Right cardiac atrium (tissue), 5 donors: ENCODE data around the gene IFIT1. TPM values are rescaled to one million over a fixed set of nuclear protein-coding genes. Genes with fewer than 3 reads are reported as not detected.

Experiments
- ATAC-seq, 2 donors: fragments of 200-7000 bp; cut with Tn5 transposase; one replicate each; pipeline versions ENCODE4 v1.8.0 to v1.9.1; 2020; ENCODE audit warnings: moderate library complexity in 2 of 2, mild to moderate bottlenecking in 1 of 2
- DNase-seq, 3 donors: peaks; one replicate each; pipeline ENCODE4 v3.0.0-alpha.2; 2020
- H3K27ac ChIP-seq: one replicate; pipeline ENCODE4 v1.5.1; 2013; ENCODE audit warnings: mild to moderate bottlenecking, low read length, control low read depth, moderate library complexity
- H3K27me3 ChIP-seq: one replicate; pipeline ENCODE4 v1.6.1; 2013; ENCODE audit not compliant: control insufficient read depth, insufficient read depth
- H3K4me1 ChIP-seq: one replicate; pipeline ENCODE4 v1.6.1; 2013; ENCODE audit warnings: low read length; ENCODE audit not compliant: control insufficient read depth, insufficient read depth
- H3K4me3 ChIP-seq: one replicate; pipeline ENCODE4 v1.5.1; 2013; ENCODE audit warnings: low read length, control low read depth
- H3K9me3 ChIP-seq: one replicate; pipeline ENCODE4 v1.6.1; 2013; ENCODE audit warnings: low read length; ENCODE audit not compliant: control insufficient read depth
- WGBS: extraction: QIAGEN DNeasy Blood & Tissue Kit; methylation state at CpG from one replicate; pipeline ENCODE4 v1.1.7; 2013; 5-methylcytosine and 5-hydroxymethylcytosine counted together
- intact Hi-C, 4 donors: fragments of 100-400 bp; cut with DNase I; formaldehyde crosslinking; loops; one replicate each; pipeline versions ENCODE4 v1.11.0 to v1.14.0; 2022 to 2023
- polyA plus RNA-seq: library from polyadenylated mRNA; stranded (reverse); fragments of 200-250 nt; gene quantifications from one replicate; pipeline ENCODE4 v1.2.3, GENCODE V29; 2013
- total RNA-seq, 4 donors: library from RNA; stranded (reverse); fragmentation: NEBNext Ultra II Directional; extraction: Animal tissue kit (Norgen Biotek cat#: 25700); gene quantifications; one replicate each; pipeline ENCODE4 v1.2.1, GENCODE V29; 2021
- donor health status: healthy with polysubstance abuse.
- donor health status: DM: no; HTN: yes; CAD: no.
- donor health status: DM: no; HTN: no; CAD: no.
- donor health status: DM: no; HTN: yes; CAD: no; lungs with severe emphysema.
- donor health status: DM: yes; HTN: yes; CAD: no.

Gene IFIT1
- total and polyA plus RNA-seq, 5 donors, result 12.6 to 41.2 (median 29.6) TPM

- 52% methylated on average over 4 of the region's 4 CpGs for WGBS
- Histone ChIP-seq H3K27ac (peak overlapping the region; percentile 23), H3K4me1 (peaks cover 14% of the 10 kb centered on the region), H3K9me3 (no peaks in the 10 kb centered on the region), H3K27me3 (no peaks in the 10 kb centered on the region), H3K4me3 (no peak overlapping the region)
- ATAC-seq (peak in 1 of 2 donors; percentile 50), DNase-seq (no peak)
- intact Hi-C loops, result no loop called here
These were observed 24.9 kb upstream of the IFIT1 start for GRCh38 chr10:89367529-89367928.

- H3K9me3 ChIP-seq, result no peaks in the 10 kb centered on the region
- H3K27ac ChIP-seq, result peak overlapping the region; percentile 23
- no peaks in the 10 kb centered on the region for H3K27me3 ChIP-seq
- DNase-seq (no peak), ATAC-seq (no peak)
- H3K4me1 ChIP-seq, result peaks cover 12% of the 10 kb centered on the region
- 73% methylated on average over 1 of the region's 1 CpG for WGBS
- intact Hi-C loops, result no loop called here
- H3K4me3 ChIP-seq, result no peak overlapping the region
These were observed 24.3 kb upstream of the IFIT1 start for GRCh38 chr10:89368129-89368528.

- intact Hi-C loops, result loop anchor here in 2 of 4 donors (5.0 to 10.0 kb wide), 2 partner anchors 112 to 115 kb away; partner anchors contain the start of gene LIPA (in 1 of the 2)
- DNase-seq, result no peak
- peak overlapping the region; percentile 6 for H3K27ac ChIP-seq
- WGBS, result 49% methylated on average over 5 of the region's 5 CpGs
- H3K4me1 ChIP-seq, result peaks cover 10% of the 10 kb centered on the region
- H3K9me3 ChIP-seq, result no peaks in the 10 kb centered on the region
- no peak overlapping the region for H3K4me3 ChIP-seq
- peak; percentile 38 to 55 for ATAC-seq
- H3K27me3 ChIP-seq, result no peaks in the 10 kb centered on the region
These were observed 23.0 kb upstream of the IFIT1 start for GRCh38 chr10:89369156-89370105.

- intact Hi-C loops, result loop anchor here in 2 of 4 donors (5.0 to 10.0 kb wide), 2 partner anchors 114 to 116 kb away; partner anchors contain the start of gene LIPA (in 1 of the 2)
- Histone ChIP-seq H3K9me3 (no peaks in the 10 kb centered on the region), H3K27me3 (no peaks in the 10 kb centered on the region), H3K4me3 (no peak overlapping the region), H3K4me1 (peaks cover 16% of the 10 kb centered on the region), H3K27ac (no peak overlapping the region)
- ATAC-seq, result no peak
- DNase-seq, result no peak
These were observed 21.3 kb upstream of the IFIT1 start for GRCh38 chr10:89371079-89371478.

GRCh38 chr10:89371987-89372386, 20.4 kb upstream of the IFIT1 start:
- Histone ChIP-seq H3K9me3 (no peaks in the 10 kb centered on the region), H3K4me1 (peaks cover 16% of the 10 kb centered on the region), H3K27me3 (no peaks in the 10 kb centered on the region), H3K27ac (no peak overlapping the region), H3K4me3 (no peak overlapping the region)
- ATAC-seq (no peak), DNase-seq (no peak)
- intact Hi-C loops, result loop anchor here in 2 of 4 donors (5.0 to 10.0 kb wide), 2 partner anchors 115 to 117 kb away; partner anchors contain the start of gene LIPA (in 1 of the 2)
- WGBS, result 61% methylated on average over 3 of the region's 3 CpGs

GRCh38 chr10:89373916-89374711, 18.3 kb upstream of the IFIT1 start:
- Histone ChIP-seq H3K4me3 (peak overlapping the region; percentile 33), H3K27ac (peak overlapping the region; percentile 98), H3K27me3 (no peaks in the 10 kb centered on the region), H3K9me3 (no peaks in the 10 kb centered on the region), H3K4me1 (peaks cover 7% of the 10 kb centered on the region)
- WGBS, result 7% methylated on average over 3 of the region's 3 CpGs
- intact Hi-C loops, result loop anchor here in 2 of 4 donors (5.0 to 10.0 kb wide), 2 partner anchors 117 to 119 kb away; partner anchors contain the start of gene LIPA (in 1 of the 2)
- DNase-seq (peak; percentile 83 to 90 (median 88)), ATAC-seq (peak; percentile 97 to 98)

GRCh38 chr10:89374713-89375141, 17.7 kb upstream of the IFIT1 start:
- DNase-seq (peak in 1 of 3 donors; percentile 36), ATAC-seq (peak; percentile 69 to 70)
- Histone ChIP-seq H3K4me1 (peaks cover 6% of the 10 kb centered on the region), H3K4me3 (no peak overlapping the region), H3K27ac (peak overlapping the region; percentile 98), H3K27me3 (no peaks in the 10 kb centered on the region), H3K9me3 (no peaks in the 10 kb centered on the region)
- intact Hi-C loops, result loop anchor here in 2 of 4 donors (5.0 to 10.0 kb wide), 2 partner anchors 117 to 120 kb away; partner anchors contain the start of gene LIPA (in 1 of the 2)

- intact Hi-C loops, result loop anchor here in 1 of 4 donors (10.0 kb wide), 1 partner anchor 123 kb away; the partner anchor contains the start of gene LIPA
- no peak within 1 kb of the TSS for H3K4me3 ChIP-seq
- 88% methylated on average over 5 of the region's 5 CpGs for WGBS
- H3K9me3 ChIP-seq, result no peaks in the 10 kb centered on the region
- H3K27me3 ChIP-seq, result no peaks in the 10 kb centered on the region
- ATAC-seq, result no peak
- no peak for DNase-seq
- H3K27ac ChIP-seq, result no peak within 1 kb of the TSS
- peaks cover 6% of the 10 kb centered on the region for H3K4me1 ChIP-seq
These were observed 14.5 kb upstream of the IFIT1 start, which contains the start of gene IFIT1B for GRCh38 chr10:89377705-89378637. Gene IFIT1B (plus strand): TSS chr10:89378056. CDS start chr10:89378136, 80 bp downstream.

- Histone ChIP-seq H3K27me3 (no peaks in the 10 kb centered on the region), H3K27ac (no peak overlapping the region), H3K4me1 (peaks cover 6% of the 10 kb centered on the region), H3K9me3 (no peaks in the 10 kb centered on the region), H3K4me3 (no peak overlapping the region)
- intact Hi-C loops, result loop anchor here in 1 of 4 donors (10.0 kb wide), 1 partner anchor 124 kb away; the partner anchor contains the start of gene LIPA
- DNase-seq, result no peak
- ATAC-seq, result no peak
These were observed 13.3 kb upstream of the IFIT1 start for GRCh38 chr10:89379103-89379502.

- 97% methylated on average over 1 of the region's 1 CpG for WGBS
- ATAC-seq, result no peak
- H3K27me3 ChIP-seq, result no peaks in the 10 kb centered on the region
- no peaks in the 10 kb centered on the region for H3K9me3 ChIP-seq
- H3K27ac ChIP-seq, result no peak overlapping the region
- no peak overlapping the region for H3K4me3 ChIP-seq
- DNase-seq, result no peak
- intact Hi-C loops, result no loop called here
- H3K4me1 ChIP-seq, result no peaks in the 10 kb centered on the region
These were observed 9.7 kb upstream of the IFIT1 start for GRCh38 chr10:89382757-89383156.
